ELR (cell line): ENCODE measurements around the gene MFRP.

ENCODE experiments used
- DNase-seq: peaks from one replicate; pipeline ENCODE4 v3.0.0-alpha.2; 2015; ENCODE audit warnings: low read depth

The MFRP gene

DNA sequence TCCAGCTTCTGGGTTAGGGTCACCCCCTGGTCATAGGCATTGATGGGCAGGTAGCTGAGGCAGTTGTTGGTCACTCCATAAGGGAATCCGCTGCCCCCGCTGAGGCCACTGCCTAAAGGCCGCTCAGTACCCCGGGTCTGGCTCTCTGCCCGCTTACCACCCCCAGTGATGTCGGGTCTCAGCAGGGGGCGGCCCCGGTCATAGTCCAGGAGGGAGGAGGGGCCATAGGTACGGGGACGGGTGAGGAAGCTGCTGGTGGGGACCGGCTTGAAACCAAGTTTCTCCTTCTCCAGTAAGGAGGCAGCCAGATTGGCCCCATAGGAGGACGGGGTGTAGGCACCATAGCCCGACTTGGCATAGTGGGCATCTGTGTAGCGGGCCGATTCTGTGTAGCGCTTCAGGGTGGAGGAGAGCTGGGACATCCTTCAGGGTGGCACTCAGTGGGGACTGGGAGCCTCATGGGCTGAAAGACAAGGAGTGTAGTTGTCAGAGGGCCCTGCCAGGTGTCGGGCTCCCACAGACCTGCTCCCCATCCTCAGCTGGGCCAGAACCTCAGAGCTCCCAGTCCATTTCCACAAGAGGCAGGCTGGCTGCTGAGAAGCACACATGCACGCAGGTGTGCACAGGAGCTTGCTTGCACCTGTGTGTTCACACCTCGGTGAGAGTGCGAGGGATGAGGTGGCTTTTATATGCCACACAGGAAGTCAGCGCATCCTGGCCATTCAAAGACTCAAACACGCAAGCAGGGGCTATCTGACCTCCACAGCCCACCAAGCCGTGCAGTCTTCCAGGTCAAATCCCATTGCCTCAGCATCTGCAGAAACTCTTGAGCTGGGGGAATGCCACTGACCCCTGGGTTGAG lies 26.8 kb upstream of the MFRP start:
- DNase-seq = no peak

DNA sequence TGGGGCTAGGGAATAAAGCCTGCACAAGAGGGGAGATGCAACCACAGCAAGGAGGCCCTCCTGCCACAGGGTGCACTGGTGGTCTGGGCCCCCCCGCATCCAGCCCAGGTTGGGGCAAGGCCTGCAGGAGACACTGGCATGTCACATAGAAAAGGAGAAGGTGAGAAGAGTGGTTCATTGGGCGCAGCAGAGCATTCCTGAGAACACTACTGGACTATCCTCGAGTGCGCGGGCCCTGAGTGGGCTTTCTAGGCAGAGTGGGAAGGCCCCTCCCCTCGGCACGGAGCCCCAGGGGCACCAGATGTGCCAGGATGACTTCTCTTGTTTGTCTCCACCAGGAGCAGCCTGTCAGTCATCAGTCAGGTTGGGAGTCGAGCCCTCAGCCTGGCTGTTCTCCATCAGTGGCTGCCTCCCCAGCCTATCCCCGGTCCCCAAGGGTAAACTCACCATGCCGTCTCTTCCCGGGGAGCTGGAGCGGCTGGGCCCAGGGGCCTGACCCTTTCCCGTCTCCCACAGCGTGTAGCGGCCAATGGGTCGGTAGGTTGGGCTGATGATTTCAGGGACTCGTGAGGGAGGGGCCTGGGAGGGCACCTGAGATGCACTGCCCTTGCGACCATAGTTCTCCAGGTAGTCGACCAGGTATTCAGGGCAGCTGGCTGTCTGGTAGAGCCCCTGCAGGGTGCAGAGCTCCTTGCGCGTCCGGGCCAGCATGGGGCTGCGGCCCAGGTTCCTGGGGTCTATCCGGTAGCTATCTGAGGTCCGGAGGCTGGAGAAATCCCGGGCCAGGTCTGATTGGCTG lies 26.0 kb upstream of the MFRP start:
- DNase-seq = no peak

DNA sequence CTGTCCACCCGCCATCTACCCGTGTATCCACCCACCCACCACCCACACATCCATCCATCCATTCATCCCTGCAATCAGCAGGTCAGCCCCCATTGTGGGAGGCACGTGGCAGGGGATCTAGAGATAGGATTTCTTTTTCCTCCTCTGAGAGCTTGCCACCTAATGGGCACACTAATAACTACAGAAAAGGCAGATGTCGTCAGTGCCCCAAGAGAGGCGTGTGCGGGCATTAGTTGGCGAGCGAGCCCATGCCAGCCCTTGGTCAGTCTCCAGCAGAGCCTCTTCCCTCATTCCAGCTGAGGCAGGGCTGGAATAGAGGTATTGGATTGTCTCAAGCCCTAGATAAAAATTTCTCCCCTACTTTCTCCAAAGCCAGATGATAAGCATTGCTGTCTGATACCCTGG lies 25.3 kb upstream of the MFRP start:
- peak; percentile 28 for DNase-seq

DNA sequence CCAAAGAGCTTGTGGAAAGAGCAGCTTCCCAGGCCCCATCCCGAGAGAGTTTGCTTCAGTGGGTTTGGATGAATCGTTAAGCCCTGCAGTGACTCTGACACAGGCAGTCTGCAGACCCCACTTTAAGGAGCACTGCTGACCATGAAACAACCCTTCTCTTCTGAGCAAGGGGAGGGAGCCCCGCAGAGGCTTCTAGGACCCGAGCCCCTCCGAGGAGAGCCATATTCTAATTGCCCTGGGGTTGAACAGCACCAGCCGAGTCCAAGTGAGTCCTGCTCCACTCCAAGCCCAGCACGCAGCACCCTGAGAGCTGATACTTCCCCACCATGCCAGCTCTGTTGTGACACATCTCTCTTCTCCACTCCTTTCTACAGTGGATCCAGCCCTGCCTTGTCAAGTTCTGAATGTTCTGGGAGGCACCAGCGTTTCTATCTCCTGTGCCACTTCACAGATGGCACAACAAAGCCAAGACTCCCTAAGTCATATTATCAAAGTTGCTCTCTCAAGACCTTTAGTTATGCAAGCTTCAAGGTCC lies 24.6 kb upstream of the MFRP start:
- no peak for DNase-seq

DNA sequence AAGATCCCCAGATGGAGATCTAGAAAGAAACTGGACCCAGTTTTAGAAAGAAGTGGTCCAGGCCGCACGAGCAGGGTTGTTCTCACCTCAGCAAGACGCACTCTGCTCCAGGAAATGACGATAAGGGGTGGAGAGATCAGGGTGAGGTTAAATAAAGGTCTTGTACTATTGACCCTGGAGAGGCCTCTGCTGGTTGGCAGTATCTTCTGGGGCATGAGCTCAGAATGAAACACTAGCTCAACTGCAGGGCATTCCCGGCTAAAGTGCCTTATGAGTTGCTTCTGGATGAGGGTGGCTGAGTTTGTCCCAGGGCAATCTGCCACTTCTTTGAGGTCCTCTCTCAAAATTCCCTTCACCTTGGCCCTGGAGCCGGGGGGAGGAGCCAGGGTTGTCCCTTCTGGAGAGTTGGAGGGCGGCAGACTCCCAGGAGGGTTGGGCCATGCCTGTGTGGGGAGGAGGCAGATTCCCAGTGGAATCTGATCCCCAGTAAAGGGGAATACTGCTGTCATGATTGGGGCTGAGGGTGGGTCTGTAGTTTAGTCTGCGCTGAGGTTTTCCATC lies 24.1 kb upstream of the MFRP start:
- no peak for DNase-seq

DNA sequence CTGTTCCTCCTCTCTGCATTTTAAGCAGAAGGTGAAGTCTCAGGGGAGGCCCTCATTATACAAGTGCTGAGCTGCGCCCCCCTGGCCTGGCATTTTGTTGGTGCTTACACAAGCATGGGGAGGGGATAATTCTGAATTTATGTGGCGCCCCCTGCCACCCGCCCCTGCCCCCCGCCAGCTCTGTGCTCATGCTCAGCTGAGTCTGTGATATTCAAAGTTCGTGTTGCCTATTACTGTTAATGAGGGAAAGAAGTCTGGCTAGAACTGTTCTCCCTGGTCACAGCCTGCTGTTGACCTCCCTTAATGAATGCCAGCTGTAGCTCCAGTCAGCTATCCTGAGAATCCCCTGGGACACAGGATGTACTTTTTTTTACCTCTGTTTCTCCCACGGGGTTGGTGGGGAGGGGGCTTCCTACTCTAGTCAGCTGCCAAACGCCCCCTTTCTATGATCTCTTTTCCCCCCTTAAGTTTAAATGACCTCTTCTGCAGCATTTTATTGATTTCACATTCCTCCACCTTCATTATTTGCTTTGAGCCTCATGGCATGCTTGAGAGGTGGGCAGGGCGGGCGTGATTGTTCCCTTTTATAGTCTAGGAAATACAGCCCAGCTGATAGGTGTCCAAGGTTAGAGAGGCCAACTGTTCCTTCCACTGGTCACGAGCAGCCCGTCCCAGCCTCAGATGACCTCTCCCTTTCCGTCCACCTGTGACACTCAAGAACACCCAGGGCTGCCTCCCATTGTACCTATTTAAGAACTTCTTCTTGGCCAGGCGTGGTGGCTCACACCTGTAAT lies 22.8 kb upstream of the MFRP start:
- no peak for DNase-seq

DNA sequence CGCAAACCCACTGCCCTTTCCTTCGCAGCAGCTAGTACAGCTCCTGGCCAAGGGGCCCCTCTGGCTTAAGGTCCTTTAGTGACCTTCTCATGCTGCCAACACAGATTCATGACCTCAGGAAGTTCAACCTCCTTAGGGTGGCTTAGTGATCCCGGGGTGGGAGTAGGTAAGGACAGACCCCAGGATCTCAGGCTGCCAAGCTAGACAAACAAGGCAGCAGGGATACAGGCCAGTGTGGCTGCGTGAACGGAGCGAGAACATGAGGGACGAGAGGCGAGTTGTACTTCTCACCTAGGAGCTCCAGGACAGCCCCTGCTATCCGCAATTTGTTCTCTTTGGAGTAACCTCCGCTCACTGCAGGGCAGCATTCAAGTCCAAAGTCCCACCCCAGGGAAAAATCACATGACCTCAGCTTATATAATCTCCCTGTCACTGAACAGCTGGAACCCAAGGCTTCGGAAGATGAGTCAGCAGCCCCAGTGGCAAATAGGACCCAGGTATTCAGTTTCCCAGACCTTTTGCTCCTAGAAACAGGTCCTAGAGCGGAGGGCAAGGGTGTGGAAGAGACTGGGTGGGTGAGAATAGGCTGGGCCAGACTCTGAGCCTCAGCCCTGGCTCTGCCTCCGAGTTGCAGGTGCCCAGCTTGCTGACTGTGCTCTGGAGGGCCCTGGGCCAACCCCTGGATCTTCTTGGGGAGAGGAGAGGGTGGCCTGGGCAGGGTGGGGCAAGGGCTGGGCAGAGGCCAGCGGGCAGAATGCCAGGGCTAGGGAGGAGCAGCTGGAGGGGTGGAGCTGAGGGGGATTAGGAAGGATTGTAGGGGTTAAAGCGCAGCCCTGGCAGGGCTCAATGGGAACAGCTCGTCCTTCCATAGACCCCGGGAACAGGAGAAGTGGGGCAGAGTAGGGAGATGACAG lies 21.9 kb upstream of the MFRP start:
- DNase-seq = no peak

DNA sequence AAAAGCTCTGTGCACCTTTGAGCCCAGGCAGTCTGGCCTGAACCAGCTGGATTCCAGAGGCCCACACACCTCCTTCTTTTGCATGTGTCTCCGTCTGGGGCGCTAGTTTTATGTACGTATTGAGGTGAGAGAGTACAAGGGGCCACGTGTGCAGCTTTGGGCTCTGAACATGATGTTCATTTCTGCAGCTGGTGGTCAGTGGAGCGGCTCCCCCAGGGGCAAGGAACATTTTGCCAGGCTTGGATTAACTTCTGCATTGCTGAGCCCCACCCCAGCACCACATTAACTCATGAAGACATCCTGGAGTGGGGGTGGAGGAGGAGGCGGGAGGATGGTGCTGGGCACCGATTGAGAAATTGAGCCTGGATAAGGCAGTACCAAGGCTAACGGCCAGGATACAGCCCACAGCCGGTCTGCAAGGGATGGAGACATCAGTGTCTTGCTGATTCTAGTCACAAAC lies 21.2 kb upstream of the MFRP start:
- no peak for DNase-seq

DNA sequence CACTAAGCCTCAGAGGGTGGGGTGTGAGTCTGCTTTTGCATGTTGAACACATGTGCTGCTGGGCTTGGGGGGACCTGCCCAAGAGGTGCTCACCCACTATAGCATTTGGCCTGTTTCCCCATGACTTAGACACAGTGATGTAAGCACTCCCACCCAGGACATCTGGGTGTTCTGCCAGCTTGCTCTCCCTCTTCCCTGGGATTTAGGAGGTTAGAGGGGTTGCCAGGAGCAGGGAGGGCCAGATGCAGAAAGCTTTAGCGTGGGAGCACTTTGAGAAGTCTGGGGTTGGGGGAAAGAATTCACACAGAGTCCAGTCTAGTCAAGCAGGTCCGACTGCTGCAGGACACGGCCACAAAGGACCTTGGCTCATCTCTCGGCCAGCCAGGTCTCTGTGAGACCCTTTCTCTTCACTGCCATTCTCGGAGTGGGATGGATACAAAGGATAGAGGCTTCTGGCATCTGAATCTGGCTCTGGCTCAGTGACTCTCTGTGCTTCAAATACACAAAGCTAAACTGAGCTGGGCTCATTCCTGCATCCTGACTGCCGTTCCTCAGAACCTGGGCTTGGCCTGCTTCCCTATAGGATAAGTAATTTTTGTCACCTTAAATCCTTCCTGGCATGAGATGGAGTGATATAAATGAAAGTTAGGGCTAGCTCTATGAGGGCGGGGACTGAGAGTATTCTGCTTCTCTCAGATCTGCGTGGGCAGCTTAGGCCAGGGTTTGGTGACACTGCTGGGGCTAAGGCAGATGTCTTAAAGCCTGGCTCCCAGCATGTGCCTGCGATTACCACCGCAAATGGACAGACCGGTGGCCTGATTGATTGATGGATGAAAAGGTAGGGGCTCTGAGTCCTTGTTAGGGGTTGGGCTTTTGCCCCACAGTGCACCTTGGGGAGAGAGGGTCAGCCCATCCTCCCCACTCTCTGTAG lies 20.4 kb upstream of the MFRP start:
- DNase-seq = no peak

DNA sequence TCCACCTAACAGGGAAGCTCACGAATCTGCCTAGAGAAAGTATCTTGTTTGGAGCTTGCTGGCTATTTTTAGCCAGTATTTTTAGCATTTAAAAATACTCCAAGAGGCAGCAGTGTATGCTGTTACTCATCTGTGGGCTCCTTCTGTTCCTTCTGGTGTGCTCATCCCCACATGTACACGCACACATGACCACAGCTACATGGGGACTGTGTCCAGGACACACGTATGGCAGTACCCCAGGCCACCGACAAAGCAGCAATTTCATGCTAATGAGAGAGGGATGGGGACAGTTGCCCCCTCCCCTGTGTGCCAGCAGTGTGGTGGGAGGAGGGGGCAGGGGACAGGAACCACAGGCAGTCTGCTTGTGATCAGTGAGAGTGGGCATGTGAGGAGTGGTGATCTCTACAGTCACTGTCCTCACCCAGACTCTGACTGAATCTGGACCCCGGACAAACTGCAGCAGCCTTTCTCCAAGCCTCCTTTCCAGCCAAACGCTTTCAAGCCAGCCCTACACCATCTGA lies 18.6 kb upstream of the MFRP start:
- no peak for DNase-seq

DNA sequence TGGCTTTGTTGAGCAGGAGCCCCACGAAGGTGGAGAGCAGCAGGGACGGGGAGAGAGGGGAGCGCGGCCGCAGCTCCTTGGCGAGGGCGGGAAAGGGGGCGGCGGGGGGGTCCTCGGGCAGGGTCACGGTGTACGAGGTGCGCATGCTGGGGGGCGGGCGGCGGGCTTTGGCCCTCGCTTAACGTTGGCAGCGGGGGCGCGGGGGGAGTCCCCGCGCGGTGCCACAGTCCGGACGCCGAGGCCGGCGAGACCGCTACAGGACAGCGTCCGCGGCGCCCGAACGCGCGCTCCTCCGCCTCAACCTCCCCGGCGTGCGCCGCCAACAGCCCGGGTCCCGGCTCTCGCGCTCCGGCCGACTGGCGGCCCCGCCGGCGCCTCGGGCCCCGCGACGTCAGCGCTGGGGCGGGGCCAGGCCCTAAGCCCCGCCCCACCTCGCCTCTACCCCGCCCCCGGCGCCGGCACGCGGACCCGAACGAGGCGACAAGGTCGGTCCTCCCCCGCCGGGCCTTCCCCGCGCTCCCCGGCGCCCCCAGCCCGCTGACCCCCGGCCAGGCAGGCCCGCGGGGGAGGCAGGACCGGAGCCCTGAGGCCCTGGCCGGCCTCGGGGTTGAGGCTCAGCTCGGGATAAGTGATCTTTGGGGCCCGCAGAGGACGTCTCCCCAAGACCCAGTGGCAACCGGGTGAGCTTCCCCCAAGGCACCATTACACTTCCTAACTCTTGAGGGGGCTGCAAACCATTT lies 17.5 kb upstream of the MFRP start:
- DNase-seq = no peak

DNA sequence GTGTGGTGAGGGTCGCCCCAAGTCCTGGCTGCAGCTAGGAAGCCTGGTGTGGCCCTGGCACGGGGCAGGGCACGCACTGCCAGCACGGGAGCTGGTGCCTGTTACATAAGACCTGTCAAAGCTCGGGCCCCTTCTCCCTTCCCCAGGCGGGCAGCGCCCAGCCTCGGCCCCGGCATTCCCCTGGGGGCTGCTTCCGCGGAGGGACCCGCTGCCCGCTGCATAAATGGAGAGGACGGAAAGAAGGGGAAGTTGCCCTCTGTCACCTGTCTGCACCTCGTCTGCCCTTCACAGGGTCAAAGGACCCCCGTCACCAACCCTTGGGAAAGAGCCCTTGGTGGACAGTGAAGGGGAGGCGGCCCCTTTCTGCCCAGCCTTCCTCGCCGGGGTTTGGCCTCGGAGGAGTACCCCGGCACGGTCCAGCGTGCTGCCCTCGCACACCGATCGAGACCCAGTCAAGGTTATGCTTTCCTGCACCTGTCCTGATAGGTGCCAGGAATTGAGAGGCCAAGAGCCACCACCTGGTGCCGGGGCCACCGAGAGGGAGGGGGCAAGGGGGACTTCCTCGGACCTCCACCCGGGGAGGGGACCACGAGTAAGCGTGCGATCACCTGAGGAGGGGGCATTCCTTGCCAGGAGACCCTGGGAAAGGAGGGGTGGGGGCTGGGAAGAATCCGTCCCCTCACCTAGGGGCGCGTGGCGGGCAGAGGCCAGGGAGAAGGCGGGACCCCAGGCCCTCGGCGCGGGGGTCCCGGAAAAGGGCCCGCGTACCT lies 16.8 kb upstream of the MFRP start:
- no peak for DNase-seq

DNA sequence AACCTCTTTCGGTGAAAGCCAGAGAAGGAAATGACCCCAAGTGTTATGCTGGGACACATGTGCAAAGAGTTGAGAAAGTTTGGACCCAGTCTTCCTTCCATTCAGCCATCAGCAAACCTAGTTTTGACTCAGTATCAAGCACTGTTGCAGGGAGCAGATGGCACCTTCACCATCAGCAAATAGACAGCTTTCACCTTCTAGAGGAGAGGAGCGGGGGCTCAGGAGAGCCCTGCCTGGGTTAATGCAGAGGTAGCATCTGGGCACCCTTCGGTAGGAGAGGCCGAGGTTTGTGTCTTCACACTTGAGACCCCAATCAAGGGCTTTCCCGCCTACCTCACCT lies 16.2 kb upstream of the MFRP start:
- no peak for DNase-seq

DNA sequence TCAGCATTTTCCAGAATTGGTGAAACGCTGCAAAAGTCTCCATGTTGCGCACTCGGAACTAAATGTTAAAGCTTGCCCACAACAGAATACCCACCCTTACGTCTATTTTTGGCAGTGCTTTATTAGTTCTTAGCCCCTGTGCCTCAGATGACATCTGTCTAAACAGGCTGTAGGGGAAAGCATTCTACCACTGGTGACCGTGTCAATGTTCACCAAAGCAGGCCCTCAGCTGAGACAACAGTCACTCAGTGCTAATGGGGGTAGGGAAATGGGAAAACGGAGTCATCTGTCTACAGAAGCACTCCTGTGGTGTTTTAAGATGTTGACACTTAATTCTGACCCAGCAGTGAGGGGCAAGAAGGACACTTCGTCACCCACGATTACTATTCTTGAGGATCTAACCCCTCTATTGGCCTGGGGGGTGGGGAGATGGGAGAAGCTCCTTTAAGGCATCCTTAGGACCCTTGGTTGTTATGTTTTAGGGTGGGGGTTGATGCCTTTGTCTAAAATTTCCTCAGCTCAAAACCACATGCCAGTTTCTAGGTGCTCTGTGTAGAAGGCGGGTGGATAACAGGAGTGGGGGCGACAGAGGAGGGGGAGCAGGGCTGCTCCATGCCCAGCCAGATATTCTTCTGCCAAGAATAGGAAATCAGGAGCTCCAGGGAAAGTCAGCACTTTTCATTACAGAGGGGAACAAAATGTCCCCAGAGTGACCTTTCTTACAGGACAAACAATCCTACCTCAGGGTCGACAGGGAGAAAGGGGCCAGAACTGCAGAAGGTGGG lies 15.6 kb upstream of the MFRP start:
- DNase-seq = no peak

DNA sequence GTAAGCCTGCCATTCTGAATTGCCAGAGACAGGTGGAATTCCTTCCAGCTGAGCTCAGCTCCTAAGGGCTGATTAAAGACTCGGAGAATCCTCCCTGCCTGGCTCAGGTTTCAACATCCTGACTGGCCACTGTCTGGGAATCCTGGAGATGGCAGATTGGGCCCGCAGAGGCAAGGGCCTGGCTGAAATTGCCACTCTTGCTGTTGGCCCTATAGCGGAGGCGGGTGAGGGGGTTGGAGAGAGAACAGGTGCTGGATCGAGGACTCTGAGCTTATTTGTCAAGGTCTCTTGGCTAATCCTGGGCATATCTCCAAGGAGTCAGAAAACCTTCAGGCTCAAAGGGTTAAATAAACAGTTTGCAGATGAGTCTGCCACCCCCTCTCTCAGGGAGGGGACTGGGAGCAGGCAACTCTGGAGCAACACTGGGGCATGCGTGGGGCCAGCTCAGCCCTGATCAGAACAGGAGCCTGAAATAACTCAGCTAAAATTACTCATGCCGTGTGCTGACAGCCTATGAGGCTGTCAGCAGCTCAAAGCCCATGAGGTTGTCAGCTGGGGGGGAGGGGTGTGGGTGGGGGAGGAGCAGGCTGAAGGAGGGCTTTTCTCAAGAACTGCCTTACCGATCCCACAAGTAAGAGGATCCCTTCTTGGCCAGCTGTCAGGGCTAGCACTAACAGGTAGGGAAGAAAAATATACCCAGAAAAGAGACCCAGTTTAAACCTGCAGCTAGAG lies 14.7 kb upstream of the MFRP start:
- DNase-seq = peak; percentile 81
